ENCODE data around the gene THAP4. TPM values are rescaled to one million over a fixed set of nuclear protein-coding genes. Genes with fewer than 3 reads are reported as not detected.

THAP4 gene
- total and polyA plus RNA-seq, 2 of the 13 experiments (the other 11 are each of a cell fraction or from before 2014, with no cell fraction given), result 59.7 to 75.7 TPM

DNA sequence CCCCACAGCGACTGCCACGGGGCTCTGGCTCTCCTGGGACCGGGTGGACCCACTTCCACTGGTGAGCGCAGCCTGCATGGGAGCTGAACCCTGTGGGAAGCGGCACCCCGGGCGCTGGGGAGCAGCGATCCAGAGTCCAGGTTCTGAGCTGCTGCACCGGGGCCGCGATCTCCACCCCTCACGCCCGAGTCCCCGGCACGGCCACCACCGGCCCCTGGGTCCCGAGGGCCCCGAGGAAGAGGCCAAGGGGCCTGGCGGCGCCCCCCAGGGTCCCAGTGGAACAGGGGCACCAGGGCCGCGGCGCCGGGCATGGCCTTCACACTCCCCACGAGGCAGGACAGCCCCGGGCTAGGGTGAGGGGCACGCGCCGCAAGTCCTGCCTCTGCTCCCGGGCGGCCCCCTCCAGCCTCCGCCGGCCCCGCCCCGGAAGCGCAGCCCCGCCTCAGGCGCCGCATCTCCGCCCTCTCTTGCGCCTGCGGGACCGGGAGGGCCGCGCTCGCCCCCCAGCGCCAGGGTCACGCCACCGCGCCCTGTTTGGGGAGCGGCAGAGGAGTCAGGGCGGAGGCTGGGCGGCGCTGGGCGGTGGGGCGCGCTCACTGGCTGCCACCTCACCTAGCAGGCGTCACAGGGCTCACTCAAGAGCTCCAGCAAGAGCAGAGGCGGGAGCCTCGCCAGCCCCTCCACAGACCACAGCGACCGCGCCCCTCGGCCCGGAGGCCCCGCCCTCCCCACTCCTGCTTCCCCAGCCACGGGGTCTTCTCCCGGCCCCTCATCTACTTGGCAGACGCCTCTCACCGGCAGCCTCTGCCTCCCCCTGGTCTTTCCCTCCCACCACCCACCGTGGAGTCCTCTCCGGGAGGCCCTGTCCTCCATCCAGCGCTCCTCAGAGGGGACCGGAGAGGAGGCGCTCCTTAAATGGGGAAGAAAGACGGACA lies 26.8 kb downstream of the THAP4 start (continued):
- TF ChIP-seq EP300 (IDR thresholded peaks at IDR 0.05; ENCODE audit: low read depth in 2 of 2, low read length in 2 of 2) (0 out of 4 replicates have a peak, but pooled peaks of 1 of the 2 experiments have one; percentile 34), EP300 (CRISPR knock-in tag; IDR thresholded peaks at IDR 0.05; ENCODE audit: borderline replicate concordance) (no peak), MAFG (CRISPR knock-in tag; IDR thresholded peaks at IDR 0.05) (no peak), ZNF841 (CRISPR knock-in tag; IDR thresholded peaks at IDR 0.05; ENCODE audit: borderline replicate concordance) (no peak), ZNF20 (CRISPR knock-in tag; IDR thresholded peaks at IDR 0.05) (no peak), HCFC1 (IDR thresholded peaks at IDR 0.05; ENCODE audit: low read depth, low read length) (peak; percentile 32; the same call in 1 of the 2 replicates), TSC22D2 (CRISPR knock-in tag; IDR thresholded peaks at IDR 0.05; ENCODE audit: borderline replicate concordance) (peak; percentile 81; the same call in 1 of the 2 replicates), ZBTB20 (CRISPR knock-in tag; IDR thresholded peaks at IDR 0.05; ENCODE audit: borderline replicate concordance, low read depth) (0 out of 2 replicates have a peak, but pooled peaks have one; percentile 30), SP4 (CRISPR knock-in tag; IDR thresholded peaks at IDR 0.05) (peak; percentile 96), NR2F1 (CRISPR knock-in tag; IDR thresholded peaks at IDR 0.05) (no peak; a peak in 1 of 4 replicates), ZNF619 (CRISPR knock-in tag; IDR thresholded peaks at IDR 0.05) (peak; percentile 46; the same call in 1 of the 2 replicates), PRMT3 (CRISPR knock-in tag; IDR thresholded peaks at IDR 0.05; ENCODE audit: borderline replicate concordance, low read depth) (0 out of 2 replicates have a peak, but pooled peaks have one; percentile 72), TBL1XR1 (IDR thresholded peaks at IDR 0.05; ENCODE audit: borderline replicate concordance, low read length, partially characterized antibody) (peak; percentile 28), ERF (CRISPR knock-in tag; IDR thresholded peaks at IDR 0.05) (peak; percentile 96)
- TF ChIP-seq, protein P1, sequence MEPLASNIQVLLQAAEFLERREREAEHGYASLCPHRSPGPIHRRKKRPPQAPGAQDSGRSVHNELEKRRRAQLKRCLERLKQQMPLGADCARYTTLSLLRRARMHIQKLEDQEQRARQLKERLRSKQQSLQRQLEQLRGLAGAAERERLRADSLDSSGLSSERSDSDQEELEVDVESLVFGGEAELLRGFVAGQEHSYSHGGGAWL (CRISPR knock-in tag; IDR thresholded peaks at IDR 0.05), result peak; percentile 93
- TF ChIP-seq, protein P2, sequence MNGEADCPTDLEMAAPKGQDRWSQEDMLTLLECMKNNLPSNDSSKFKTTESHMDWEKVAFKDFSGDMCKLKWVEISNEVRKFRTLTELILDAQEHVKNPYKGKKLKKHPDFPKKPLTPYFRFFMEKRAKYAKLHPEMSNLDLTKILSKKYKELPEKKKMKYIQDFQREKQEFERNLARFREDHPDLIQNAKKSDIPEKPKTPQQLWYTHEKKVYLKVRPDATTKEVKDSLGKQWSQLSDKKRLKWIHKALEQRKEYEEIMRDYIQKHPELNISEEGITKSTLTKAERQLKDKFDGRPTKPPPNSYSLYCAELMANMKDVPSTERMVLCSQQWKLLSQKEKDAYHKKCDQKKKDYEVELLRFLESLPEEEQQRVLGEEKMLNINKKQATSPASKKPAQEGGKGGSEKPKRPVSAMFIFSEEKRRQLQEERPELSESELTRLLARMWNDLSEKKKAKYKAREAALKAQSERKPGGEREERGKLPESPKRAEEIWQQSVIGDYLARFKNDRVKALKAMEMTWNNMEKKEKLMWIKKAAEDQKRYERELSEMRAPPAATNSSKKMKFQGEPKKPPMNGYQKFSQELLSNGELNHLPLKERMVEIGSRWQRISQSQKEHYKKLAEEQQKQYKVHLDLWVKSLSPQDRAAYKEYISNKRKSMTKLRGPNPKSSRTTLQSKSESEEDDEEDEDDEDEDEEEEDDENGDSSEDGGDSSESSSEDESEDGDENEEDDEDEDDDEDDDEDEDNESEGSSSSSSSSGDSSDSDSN (CRISPR knock-in tag; IDR thresholded peaks at IDR 0.05), result peak; percentile 97
- TF ChIP-seq, protein P3, sequence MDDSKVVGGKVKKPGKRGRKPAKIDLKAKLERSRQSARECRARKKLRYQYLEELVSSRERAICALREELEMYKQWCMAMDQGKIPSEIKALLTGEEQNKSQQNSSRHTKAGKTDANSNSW (CRISPR knock-in tag; IDR thresholded peaks at IDR 0.05; ENCODE audit: borderline replicate concordance), result 0 out of 2 replicates have a peak, but pooled peaks have one; percentile 62
- TF ChIP-seq, protein P4, sequence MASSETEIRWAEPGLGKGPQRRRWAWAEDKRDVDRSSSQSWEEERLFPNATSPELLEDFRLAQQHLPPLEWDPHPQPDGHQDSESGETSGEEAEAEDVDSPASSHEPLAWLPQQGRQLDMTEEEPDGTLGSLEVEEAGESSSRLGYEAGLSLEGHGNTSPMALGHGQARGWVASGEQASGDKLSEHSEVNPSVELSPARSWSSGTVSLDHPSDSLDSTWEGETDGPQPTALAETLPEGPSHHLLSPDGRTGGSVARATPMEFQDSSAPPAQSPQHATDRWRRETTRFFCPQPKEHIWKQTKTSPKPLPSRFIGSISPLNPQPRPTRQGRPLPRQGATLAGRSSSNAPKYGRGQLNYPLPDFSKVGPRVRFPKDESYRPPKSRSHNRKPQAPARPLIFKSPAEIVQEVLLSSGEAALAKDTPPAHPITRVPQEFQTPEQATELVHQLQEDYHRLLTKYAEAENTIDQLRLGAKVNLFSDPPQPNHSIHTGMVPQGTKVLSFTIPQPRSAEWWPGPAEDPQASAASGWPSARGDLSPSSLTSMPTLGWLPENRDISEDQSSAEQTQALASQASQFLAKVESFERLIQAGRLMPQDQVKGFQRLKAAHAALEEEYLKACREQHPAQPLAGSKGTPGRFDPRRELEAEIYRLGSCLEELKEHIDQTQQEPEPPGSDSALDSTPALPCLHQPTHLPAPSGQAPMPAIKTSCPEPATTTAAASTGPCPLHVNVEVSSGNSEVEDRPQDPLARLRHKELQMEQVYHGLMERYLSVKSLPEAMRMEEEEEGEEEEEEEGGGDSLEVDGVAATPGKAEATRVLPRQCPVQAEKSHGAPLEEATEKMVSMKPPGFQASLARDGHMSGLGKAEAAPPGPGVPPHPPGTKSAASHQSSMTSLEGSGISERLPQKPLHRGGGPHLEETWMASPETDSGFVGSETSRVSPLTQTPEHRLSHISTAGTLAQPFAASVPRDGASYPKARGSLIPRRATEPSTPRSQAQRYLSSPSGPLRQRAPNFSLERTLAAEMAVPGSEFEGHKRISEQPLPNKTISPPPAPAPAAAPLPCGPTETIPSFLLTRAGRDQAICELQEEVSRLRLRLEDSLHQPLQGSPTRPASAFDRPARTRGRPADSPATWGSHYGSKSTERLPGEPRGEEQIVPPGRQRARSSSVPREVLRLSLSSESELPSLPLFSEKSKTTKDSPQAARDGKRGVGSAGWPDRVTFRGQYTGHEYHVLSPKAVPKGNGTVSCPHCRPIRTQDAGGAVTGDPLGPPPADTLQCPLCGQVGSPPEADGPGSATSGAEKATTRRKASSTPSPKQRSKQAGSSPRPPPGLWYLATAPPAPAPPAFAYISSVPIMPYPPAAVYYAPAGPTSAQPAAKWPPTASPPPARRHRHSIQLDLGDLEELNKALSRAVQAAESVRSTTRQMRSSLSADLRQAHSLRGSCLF (CRISPR knock-in tag; IDR thresholded peaks at IDR 0.05; ENCODE audit: borderline replicate concordance), result no peak
- TF ChIP-seq, protein P5, sequence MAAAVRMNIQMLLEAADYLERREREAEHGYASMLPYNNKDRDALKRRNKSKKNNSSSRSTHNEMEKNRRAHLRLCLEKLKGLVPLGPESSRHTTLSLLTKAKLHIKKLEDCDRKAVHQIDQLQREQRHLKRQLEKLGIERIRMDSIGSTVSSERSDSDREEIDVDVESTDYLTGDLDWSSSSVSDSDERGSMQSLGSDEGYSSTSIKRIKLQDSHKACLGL (CRISPR knock-in tag; IDR thresholded peaks at IDR 0.05), result peak; percentile 85
